ENCODE results near the gene C1orf159. TPM values are rescaled to one million over a fixed set of nuclear protein-coding genes. Genes with fewer than 3 reads are reported as not detected.

The C1orf159 gene
- total RNA-seq, 1 experiment from 2014 or later = 19.1 TPM

GRCh38 chr1:1136547-1137230, 20.8 kb upstream of the C1orf159 start:
- in situ Hi-C loops (cut with HindIII; ENCODE audit: low pct_unique_long_range_greater_than_20kb, low sequenced_read_pairs) = no loop called here
- DNase-seq (ENCODE audit: low read depth) = no peak

GRCh38 chr1:1135339-1136136, 19.6 kb upstream of the C1orf159 start:
- in situ Hi-C loops (cut with HindIII; ENCODE audit: low pct_unique_long_range_greater_than_20kb, low sequenced_read_pairs) = no loop called here
- no peak for DNase-seq (ENCODE audit: low read depth)

- no peak for DNase-seq (ENCODE audit: low read depth)
- in situ Hi-C loops (cut with HindIII; ENCODE audit: low pct_unique_long_range_greater_than_20kb, low sequenced_read_pairs) = no loop called here
Measured at GRCh38 chr1:1134300-1134970, 18.5 kb upstream of the C1orf159 start.

- in situ Hi-C loops (cut with HindIII; ENCODE audit: low pct_unique_long_range_greater_than_20kb, low sequenced_read_pairs) = no loop called here
- no peak for DNase-seq (ENCODE audit: low read depth)
Measured at GRCh38 chr1:1132956-1133750, 17.3 kb upstream of the C1orf159 start.

GRCh38 chr1:1132042-1132950, 16.4 kb upstream of the C1orf159 start:
- no peak for DNase-seq (ENCODE audit: low read depth)
- in situ Hi-C loops (cut with HindIII; ENCODE audit: low pct_unique_long_range_greater_than_20kb, low sequenced_read_pairs) = no loop called here

GRCh38 chr1:1130206-1131120, 14.6 kb upstream of the C1orf159 start:
- in situ Hi-C loops (cut with HindIII; ENCODE audit: low pct_unique_long_range_greater_than_20kb, low sequenced_read_pairs) = no loop called here

GRCh38 chr1:1129381-1129821, 13.5 kb upstream of the C1orf159 start:
- DNase-seq (ENCODE audit: low read depth) = no peak
- in situ Hi-C loops (cut with HindIII; ENCODE audit: low pct_unique_long_range_greater_than_20kb, low sequenced_read_pairs) = no loop called here

More at GRCh38 chr1:1130206-1131120, 14.6 kb upstream of the C1orf159 start:
- DNase-seq (ENCODE audit: low read depth) = no peak

GRCh38 chr1:1128454-1129139, 12.7 kb upstream of the C1orf159 start:
- no peak for DNase-seq (ENCODE audit: low read depth)
- in situ Hi-C loops (cut with HindIII; ENCODE audit: low pct_unique_long_range_greater_than_20kb, low sequenced_read_pairs) = no loop called here

GRCh38 chr1:1127551-1128451, 11.9 kb upstream of the C1orf159 start:
- in situ Hi-C loops (cut with HindIII; ENCODE audit: low pct_unique_long_range_greater_than_20kb, low sequenced_read_pairs) = no loop called here
- no peak for DNase-seq (ENCODE audit: low read depth)

- in situ Hi-C loops (cut with HindIII; ENCODE audit: low pct_unique_long_range_greater_than_20kb, low sequenced_read_pairs) = no loop called here
- no peak for DNase-seq (ENCODE audit: low read depth)
Measured at GRCh38 chr1:1125945-1126344, 10.1 kb upstream of the C1orf159 start.

- in situ Hi-C loops (cut with HindIII; ENCODE audit: low pct_unique_long_range_greater_than_20kb, low sequenced_read_pairs) = no loop called here
- no peak for DNase-seq (ENCODE audit: low read depth)
Measured at GRCh38 chr1:1124786-1125642, 9.1 kb upstream of the C1orf159 start.

- in situ Hi-C loops (cut with HindIII; ENCODE audit: low pct_unique_long_range_greater_than_20kb, low sequenced_read_pairs) = no loop called here
- no peak for DNase-seq (ENCODE audit: low read depth)
Measured at GRCh38 chr1:1124508-1124785, 8.6 kb upstream of the C1orf159 start.

- DNase-seq (ENCODE audit: low read depth) = no peak
- in situ Hi-C loops (cut with HindIII; ENCODE audit: low pct_unique_long_range_greater_than_20kb, low sequenced_read_pairs) = no loop called here
Measured at GRCh38 chr1:1123581-1124507, 8.0 kb upstream of the C1orf159 start.
